GM19395 (cell line): ENCODE measurements around the gene CACNA2D2.

ENCODE experiments used
- ATAC-seq: cut with Tn5 transposase; IDR thresholded peaks from one replicate; pipeline ENCODE4 v1.9.1; 2021; ENCODE audit warnings: mild to moderate bottlenecking, moderate library complexity; ENCODE audit not compliant: unreplicated experiment

The CACNA2D2 gene

DNA sequence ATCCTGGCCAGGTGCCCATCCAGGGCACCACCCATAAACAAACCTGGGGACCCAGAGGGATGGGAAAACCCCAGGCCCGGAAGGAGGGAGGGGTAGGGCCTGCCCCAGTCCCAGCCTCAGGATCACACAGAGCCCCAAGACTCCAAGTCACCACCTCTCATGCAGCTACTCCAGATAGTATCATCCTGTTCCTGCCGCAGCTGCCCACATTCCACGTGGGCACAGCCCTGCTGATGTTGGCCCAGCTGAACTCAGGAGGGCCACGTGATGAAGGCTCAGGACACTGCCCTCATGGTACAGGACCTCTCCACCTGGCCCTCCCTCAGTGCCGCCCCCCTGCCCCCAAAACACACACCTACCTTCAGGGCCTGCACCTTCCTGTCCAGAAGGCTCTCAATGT lies 69.5 kb downstream of the CACNA2D2 start:
- ATAC-seq = no peak

DNA sequence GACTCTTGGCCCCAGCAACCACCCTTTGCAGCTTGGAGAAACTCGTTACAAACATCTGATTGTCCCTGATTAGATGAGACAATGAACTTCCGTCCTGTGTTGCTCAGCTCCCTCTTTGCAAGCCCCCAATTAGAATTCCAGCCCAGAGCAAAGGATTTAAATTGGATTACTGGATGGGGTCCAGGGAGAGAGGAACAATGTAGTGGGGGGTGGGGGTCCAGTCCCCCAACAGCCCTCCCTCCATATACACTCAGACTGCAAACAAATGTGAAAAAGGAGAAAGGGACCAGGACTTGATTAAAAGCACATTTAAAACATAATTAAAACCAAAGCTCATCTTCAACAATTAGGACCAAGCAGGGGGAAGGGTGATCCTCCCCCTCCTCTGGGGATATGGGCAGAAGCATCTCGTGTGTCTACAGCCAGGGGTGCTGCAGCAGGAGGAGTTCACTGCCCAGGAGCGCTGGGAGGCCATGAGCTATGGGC lies 72.4 kb downstream of the CACNA2D2 start:
- ATAC-seq = no peak

GRCh38 chr3:50430191-50430590 lies 73.2 kb downstream of the CACNA2D2 start:
- ATAC-seq = no peak

DNA sequence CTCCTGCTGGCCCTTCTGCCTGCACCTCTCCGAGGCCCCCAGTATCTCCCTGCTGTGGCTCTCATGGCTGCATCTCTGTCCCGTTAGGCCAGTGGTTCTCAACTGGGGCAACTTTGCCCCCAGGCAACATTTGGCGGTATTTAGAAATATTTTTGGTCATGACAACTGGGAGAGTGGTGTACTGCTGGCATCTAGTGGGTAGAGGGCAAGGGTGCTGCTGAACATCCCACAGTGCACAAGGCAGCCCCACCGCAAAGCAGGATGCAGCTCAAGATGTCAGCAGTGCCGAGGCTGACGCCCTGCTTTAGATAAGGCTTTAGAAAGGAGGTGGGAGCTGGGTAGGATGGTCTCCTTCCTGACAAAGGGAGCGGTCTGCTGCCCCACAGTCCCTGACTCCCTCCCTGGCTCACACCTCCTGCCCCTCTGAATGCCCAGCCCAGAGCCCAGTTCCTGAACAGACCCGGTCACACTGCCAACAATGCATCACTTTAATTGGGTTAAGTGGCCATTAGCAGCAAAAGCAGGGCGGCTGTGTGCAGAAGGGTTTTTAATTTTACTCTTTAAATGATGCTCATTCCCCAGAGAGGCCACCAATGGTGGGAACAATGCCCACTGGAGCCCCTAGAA lies 75.3 kb downstream of the CACNA2D2 start:
- no peak for ATAC-seq

DNA sequence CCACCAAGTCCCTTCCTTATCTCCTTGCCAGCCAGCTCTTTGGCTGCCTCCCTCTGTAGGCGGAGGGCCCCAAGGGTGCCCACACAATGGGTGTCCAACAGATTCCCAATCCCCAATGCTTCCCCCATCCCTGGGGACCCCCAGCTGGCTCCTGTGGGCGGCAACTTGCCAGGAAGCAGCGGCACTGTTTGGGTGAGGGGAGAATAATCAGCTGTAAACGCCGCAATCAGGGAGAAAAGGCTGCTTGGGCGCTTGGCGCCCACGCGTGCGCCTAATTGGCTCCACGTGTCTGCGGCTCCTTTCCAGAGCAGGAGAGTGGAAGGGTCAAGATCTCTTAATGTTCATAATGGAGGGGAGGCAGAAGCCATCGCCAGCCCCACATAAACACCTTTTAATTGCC lies 76.2 kb downstream of the CACNA2D2 start:
- no peak for ATAC-seq

- no peak for ATAC-seq
Measured at GRCh38 chr3:50425911-50426310, 77.5 kb downstream of the CACNA2D2 start.

- no peak for ATAC-seq
Measured at GRCh38 chr3:50423543-50423942, 79.9 kb downstream of the CACNA2D2 start.

DNA sequence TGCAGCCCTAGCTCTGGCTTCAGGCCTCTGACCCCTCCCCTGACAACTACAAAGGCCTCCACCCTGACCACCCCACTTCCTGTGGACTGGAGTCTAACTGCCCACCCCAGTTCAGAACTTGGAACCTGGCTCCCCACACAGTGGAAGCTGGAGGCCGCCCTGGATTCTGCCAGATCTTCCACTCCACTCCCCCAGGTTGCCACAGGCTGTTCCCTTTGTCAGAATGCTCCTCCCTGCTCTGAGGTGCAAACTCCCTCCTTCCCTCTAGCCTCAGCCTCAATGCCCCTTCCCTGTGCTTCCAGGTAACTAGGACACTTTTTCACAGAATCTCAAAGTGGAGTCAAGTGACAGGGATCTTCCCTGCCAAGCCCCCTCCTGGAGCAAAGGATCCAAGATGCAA lies 81.3 kb downstream of the CACNA2D2 start:
- no peak for ATAC-seq

DNA sequence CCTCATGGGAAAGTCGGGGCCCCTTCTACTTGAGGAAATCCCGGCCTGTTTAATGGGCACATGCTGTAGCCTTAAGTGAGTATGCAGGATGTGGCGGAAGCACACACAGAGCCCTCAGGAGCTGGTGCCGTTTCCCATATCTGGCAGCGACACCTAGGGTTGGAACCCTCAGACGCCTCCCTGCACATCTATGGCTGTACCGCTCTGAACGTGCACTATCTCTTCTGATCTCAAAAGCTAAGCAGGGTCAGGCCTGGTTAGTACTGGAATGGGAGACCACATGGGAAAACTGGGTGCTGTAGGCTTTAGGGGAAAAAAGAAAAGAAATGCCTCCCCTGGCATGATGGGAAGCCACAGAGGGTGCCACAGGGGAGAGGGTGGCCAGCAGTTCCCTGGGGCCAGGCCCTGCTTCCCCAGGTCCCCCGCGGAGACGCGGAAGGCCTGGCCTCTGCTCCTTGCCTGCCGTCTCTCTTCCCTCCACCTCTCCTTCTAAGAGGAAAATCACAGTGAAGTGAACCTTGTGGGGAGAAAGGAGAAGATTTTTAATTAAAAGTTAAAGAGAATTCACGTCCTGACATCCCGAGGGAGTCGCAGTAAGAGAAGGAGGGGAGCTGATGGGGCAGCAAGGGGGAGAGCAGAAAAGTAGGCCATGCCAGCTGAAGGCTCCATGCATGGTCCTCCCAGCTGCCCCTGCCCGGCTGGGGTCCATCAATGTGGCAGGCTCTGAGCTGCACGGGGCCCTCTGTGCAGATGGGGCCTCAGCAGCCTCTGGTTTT lies 83.7 kb downstream of the CACNA2D2 start:
- ATAC-seq = no peak

- ATAC-seq = no peak
Measured at GRCh38 chr3:50418850-50419249, 84.6 kb downstream of the CACNA2D2 start.

DNA sequence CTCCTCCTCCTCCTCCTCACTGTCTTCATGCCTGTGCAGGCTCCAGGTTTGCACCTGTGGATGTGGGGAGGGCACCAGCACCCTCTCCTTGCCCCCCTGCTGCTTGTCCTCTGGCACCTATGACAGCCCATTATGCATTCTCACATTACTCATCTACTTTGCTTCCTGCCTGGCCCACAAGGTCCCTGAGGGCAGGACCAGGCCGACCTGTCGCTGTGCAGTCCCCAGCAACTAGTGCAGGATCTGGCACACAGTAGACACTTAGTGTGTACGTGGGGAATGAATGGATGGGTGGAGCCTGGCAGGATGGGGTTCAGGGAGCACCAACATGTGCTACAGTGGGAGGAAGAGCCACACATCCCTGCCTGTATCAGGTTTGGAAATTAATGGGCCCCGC lies 85.8 kb downstream of the CACNA2D2 start:
- ATAC-seq = no peak

DNA sequence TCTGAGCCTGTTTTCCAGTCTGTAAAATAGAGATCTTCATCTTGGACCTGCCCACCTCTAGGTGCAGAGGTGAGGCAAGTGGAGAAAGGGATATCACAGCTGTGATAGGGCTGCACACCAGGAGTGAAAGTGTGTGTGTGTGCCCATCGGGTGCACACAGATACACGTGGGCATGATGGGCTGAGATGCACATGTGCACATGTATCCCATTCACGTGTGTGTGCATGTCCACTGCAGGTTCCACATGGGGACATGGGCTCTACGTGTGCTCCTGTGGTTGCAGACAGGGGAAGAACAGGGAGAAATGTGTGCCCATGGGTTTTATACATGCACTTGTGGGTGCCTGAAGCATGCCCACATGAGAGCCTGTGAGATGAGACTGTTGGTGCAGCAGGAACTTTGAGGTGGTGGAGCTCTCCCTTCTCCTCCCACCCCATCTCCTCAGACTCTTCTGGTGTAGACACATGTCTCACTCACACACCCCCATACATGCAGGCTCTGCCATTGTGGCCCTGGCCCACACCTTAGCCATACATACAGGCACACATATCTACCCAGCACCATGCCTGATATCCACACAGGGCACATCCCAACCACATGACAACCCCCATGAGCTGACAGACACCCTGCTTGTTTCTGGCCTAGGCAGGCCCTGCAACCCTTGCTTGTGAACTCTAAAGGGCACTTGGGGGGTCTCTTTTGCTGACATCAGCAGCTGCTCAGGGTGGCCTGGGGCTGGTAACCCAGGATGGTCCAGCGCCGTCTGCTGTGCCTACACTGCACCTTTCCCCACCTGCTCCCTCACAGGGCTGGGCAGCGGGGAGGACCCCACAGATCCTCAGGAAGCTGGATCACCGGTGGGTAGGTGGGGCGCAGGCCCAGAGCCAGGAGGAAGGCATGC lies 86.4 kb downstream of the CACNA2D2 start:
- ATAC-seq = no peak

- ATAC-seq = no peak
Measured at GRCh38 chr3:50415816-50416215, 87.6 kb downstream of the CACNA2D2 start.

DNA sequence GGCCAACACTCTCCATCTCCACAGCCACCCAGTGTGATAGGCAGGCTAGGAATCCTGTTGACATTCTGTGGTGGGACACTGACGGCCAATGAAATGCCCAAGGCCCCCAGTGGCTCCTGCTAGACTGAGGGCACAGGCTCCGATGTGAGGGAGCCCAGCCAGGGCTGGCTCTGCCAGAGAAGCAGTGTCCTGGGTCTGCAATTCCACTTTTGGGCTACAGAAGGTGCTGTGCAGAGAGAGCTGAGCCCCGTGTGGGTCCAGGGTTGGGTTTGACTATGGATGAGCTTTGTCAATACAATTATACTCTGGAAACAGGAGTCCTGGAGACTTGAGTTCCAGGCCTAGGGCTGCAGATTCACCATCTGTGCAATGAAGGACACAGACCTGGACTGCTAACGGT lies 88.4 kb downstream of the CACNA2D2 start:
- no peak for ATAC-seq

DNA sequence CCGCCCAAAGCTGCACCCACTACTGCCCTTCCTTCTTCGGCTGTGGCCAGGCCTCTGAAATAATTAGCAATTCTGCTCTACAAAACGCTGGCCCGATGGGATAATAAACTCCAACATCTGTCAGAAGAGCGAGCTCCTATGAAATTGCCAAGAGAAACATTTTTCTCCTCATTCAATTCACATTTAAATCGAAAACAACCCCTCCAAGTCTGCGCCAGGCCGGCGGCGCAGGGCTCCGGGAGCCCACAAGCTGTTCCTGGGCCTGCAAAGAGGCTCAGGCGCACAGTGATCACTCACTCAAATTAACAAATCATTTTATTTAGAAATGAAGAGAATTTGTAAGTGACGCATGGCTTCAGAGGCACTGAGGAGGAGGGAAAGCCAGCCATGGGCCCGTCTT lies 88.8 kb downstream of the CACNA2D2 start:
- ATAC-seq = no peak

DNA sequence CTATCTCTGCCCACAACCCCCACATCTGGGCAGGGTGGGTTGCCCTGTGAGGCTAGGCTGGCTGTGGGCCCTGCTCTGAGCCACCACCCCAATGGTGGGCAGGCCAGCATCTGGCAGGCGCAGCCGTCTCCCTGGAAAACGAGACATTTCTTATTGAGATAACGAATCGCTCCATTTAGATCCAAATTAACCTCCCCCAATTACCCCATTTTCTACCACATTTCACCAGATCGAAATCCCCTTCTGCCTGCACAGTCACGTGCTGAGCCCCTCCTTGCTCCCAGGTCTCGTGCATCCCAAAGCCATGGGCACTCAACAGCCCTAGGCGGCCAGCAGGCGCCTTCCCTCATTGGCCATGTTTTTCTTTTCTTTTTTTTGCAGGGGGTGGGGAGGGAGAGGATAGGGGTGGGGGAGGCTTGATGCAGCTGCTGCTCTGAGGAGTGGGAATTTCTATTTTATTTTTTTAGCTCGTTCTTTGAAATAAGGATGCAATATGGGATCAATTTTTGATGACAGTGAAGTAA lies 91.1 kb downstream of the CACNA2D2 start:
- ATAC-seq = no peak

GRCh38 chr3:50411229-50411628 lies 92.2 kb downstream of the CACNA2D2 start:
- ATAC-seq = no peak

GRCh38 chr3:50410608-50411139 lies 92.8 kb downstream of the CACNA2D2 start:
- no peak for ATAC-seq

DNA sequence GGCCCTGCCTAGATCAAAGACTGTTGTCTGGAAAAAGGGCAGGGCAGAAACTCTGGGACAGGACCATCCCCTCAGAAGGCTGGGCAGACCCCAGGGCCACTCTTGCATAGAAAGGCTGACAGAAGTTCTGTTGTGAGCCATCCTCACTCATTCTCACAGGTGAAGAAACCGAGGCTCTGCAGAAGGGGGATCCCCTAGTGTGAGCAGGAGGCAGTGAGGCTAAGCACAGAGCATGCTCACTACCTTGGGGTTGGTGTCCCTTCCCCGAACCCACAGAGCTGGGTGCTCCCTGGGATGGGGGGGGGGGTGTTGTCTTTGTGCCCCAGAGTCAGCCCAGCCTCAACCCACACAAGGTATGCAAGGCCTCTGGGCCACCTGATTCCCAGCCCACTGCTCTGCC lies 93.2 kb downstream of the CACNA2D2 start:
- ATAC-seq = no peak

DNA sequence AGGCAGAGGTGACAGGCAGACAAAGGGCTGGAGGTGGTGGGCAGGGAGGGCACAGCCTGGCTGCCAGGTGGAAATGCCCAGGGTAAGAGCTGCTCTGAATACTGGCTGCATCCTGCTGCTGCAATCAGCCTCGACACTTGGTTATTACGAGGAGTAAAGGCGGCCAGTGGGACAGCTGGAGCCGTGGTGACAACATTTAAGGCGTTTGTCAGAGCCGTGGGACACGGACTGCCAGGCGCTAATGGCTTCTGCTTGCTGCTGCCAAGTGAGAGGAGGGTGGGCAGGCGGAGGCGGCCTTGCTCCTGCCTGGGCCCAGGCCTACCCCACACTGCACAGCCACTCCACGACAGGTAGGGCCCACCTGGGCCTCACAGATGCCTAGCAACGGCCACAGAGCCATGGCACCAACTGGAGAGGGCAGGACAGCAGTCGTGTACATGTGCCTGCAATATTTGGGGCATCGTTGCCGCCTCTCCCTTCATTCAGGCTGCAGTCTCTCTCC lies 94.9 kb downstream of the CACNA2D2 start:
- no peak for ATAC-seq

DNA sequence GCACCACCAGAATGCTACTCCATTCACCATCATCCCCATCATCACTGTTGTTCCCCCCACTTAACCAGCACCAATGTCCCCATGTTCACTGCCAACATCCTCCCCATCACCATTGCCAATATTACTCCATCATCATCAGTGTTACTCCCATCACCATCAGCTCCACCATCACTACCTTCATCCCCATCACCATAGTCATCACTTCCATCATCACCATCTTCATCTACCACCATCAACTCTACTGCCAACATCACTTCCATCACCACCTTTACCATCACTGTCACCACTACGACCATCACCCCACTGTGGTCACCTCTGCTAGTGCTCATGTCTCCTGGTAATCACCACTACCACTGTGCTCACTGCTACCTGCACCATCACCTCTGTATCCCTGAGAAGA lies 96.9 kb downstream of the CACNA2D2 start:
- ATAC-seq = no peak
